Lower leg skin (tissue), 4 donors: ENCODE measurements around the gene DPYD. TPM values are rescaled to one million over a fixed set of nuclear protein-coding genes. Genes with fewer than 3 reads are reported as not detected.

ENCODE experiments used
- DNase-seq, 2 donors: peaks; one replicate each; pipeline ENCODE4 v3.0.0-alpha.2; 2019; ENCODE audit warnings: low spot score in 2 of 2
- H3K4me3 ChIP-seq: fragments of 200-600 bp; sonication (generic); 2 replicates; pipeline ENCODE4 v1.5.1; 2017; ENCODE audit warnings: mild to moderate bottlenecking, low read depth; ENCODE audit not compliant: poor library complexity, severe bottlenecking
- POLR2A ChIP-seq, 2 donors: fragments of 450-650 bp; IDR thresholded peaks; one replicate each; pipeline ENCODE4 v1.6.1; 2016 to 2017; ENCODE audit warnings: antibody characterized with exemption in 2 of 2, mild to moderate bottlenecking in 1 of 2, moderate library complexity in 1 of 2
- WGBS, 2 donors: methylation state at CpG; one replicate each; pipeline ENCODE4 v1.1.5; 2018; 5-methylcytosine and 5-hydroxymethylcytosine counted together
- intact Hi-C: fragments of 100-400 bp; cut with DNase I; formaldehyde crosslinking; loops from one replicate; pipeline ENCODE4 v1.15.0; 2023; ENCODE audit warnings: low total_unique reads
- total RNA-seq, 4 donors: library from RNA; depleted of rRNA; stranded (reverse); fragments of >200 nt; gene quantifications; one replicate each; pipeline ENCODE4 v1.1.0, GENCODE V29; 2016
- TF ChIP-seq, protein P1 (sequence below), 3 donors: fragments of 450-650 bp; IDR thresholded peaks; one replicate each; pipeline ENCODE4 v1.5.1; 2016; ENCODE audit warnings: antibody characterized with exemption in 3 of 3, mild to moderate bottlenecking in 3 of 3, moderate library complexity in 2 of 3

The DPYD gene
- total RNA-seq, 4 donors from 2014 or later = 10.6 to 16.1 (median 14.6) TPM

DNA sequence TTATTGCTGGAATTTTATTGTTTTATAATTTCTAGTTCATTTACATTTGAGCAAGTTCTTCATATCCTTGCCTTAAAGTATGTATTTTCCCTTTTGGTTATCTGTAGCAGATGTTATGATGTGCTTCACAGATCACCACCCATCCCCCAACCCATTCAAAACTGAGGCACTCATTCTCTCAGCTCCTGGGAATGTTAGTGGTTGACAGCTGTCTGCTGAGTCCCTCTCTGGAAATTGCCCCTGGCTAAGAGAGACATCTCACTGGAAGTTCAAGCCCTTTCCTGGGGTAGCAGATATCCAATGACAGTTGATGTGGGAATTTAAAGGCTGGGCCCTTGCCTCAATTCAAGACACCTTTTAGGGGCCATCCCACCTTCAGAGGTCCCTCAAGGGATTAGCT, 4.3 kb upstream of the DPYD start:
- intact Hi-C loops = no loop called here
- H3K4me3 ChIP-seq = no peak overlapping the region
- DNase-seq = no peak
- TF ChIP-seq, protein P1, sequence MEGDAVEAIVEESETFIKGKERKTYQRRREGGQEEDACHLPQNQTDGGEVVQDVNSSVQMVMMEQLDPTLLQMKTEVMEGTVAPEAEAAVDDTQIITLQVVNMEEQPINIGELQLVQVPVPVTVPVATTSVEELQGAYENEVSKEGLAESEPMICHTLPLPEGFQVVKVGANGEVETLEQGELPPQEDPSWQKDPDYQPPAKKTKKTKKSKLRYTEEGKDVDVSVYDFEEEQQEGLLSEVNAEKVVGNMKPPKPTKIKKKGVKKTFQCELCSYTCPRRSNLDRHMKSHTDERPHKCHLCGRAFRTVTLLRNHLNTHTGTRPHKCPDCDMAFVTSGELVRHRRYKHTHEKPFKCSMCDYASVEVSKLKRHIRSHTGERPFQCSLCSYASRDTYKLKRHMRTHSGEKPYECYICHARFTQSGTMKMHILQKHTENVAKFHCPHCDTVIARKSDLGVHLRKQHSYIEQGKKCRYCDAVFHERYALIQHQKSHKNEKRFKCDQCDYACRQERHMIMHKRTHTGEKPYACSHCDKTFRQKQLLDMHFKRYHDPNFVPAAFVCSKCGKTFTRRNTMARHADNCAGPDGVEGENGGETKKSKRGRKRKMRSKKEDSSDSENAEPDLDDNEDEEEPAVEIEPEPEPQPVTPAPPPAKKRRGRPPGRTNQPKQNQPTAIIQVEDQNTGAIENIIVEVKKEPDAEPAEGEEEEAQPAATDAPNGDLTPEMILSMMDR (IDR thresholded peaks at IDR 0.05) = no peak
- TF ChIP-seq POLR2A (IDR thresholded peaks at IDR 0.05) = no peak

DNA sequence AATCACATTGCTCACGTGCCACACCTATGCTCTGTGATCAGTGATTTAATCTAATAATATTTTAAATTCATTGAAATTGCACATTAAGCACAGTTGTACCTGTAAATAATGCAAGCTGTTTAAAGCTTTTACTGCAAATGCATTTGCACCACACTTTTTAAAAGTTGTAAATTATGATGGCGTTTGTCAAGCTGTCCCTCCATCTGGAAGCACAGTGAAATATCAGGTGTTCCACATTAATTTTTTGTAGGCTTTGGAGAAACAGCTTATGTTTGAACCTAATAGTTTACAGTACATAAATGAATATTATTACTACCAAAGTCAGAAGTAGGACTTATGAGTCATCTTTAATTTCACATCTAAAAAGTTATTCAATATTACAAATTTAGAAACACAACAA, 3.0 kb upstream of the DPYD start:
- H3K4me3 ChIP-seq = no peak overlapping the region
- WGBS, 2 donors = 73 to 82% methylated on average over 2 of the region's 2 CpGs
- intact Hi-C loops = no loop called here
- TF ChIP-seq, protein P1 (IDR thresholded peaks at IDR 0.05) = no peak
- TF ChIP-seq POLR2A (IDR thresholded peaks at IDR 0.05) = no peak
- no peak for DNase-seq

DNA sequence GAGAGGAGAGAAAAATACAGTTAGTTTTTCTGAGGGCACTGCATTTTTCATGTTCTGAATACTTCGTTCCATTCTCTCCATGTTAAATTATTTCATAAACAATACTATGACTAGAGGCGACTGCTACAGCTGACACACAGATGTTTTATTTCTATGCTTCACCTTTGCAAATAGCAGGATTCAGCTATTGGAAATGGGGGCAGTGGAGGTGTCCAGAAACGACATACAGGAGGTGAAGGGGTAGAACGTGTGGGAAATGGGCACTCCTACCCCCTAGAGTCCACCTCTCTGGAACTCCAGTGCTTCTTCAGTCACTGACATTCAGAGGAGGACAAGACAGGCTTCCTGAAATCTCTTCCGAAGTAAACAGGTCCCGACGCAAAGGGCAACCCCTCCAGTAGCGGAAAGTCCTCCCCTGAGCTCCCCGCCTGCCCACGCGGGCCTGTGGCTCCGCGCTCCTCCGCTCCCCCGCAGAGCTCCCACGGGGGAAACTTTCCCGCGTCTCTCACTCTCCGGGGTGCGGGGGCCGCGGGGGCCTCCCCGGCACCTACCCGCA, 480 bp downstream of the DPYD start:
- TF ChIP-seq, protein P1 (IDR thresholded peaks at IDR 0.05) = no peak
- no peak for TF ChIP-seq POLR2A (IDR thresholded peaks at IDR 0.05)
- peak in 1 of 2 donors; percentile 21 for DNase-seq
- peak overlapping the region; percentile 90 for H3K4me3 ChIP-seq
- WGBS, 2 donors = 0 to 2% methylated on average over 20 to 24 of the region's 24 CpGs
- intact Hi-C loops = no loop called here

DNA sequence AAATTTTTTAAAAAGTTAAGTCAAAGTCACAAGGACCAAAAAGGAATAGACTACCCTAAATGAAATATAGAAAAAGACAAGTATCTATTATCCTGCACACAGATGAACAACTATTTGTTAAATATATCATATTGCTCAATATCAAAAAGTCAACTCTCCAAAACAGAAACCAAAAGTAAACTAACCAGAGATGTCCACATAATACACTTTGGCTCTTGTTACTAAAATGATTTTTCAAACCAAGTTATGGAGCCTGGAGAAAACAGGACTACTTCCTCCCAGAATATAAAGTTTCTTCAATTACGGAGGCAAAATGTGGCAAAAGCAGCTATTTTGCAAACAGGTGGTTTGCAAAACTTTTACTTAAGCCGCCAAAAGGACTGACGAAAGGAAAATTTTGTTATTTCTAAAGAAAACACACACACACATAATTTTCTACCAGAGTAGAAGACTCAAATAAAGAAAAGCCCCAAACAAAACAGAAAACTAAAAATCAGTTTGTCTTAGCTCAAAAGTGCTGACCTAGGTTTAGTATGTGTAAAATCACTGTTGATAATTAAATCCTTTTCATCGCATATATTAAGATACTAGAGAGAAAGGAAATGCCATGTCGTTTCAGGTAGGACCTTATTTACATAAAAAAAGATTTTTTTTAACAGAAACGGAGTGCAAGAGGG, 1.1 kb downstream of the DPYD start:
- intact Hi-C loops = no loop called here
- peak overlapping the region; percentile 90 for H3K4me3 ChIP-seq
- 13 to 15% methylated on average over 6 of the region's 6 CpGs for WGBS, 2 donors
- TF ChIP-seq, protein P1 (IDR thresholded peaks at IDR 0.05) = no peak
- TF ChIP-seq POLR2A (IDR thresholded peaks at IDR 0.05) = no peak
- DNase-seq = no peak

DNA sequence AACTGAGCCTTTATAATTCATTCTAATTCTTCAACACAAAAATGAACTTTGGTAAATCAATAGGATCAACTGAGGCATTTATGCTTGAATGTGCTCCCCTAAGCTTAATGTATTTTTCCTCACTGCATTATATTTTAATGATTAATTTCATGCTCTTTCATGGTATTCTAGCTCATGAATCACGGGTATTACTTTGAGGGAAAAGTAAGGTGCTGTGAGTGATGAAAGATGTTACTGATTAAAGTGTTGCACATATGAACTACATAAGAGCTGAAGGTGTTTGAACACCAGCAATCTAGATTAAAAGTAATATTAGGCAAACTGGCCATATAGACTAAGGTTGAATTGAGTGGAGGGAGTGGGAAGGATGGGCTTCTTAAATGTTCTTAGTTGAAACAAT, 1.9 kb downstream of the DPYD start:
- no peak overlapping the region for H3K4me3 ChIP-seq
- intact Hi-C loops = no loop called here
- DNase-seq = no peak
- no peak for TF ChIP-seq POLR2A (IDR thresholded peaks at IDR 0.05)
- TF ChIP-seq, protein P1 (IDR thresholded peaks at IDR 0.05) = no peak
- WGBS, 2 donors = 51% methylated on average over 1 of the region's 1 CpG
